HepG2 (cell line): ENCODE data around the gene SH3YL1. TPM values are rescaled to one million over a fixed set of nuclear protein-coding genes. Genes with fewer than 3 reads are reported as not detected.

Experiments used
- ATM ChIP-seq: fragments of 450-650 bp; IDR thresholded peaks from 2 replicates; pipeline ENCODE4 v1.7.1; 2017; ENCODE audit warnings: mild to moderate bottlenecking, borderline replicate concordance
- BCLAF1 ChIP-seq: fragments of 450-650 bp; IDR thresholded peaks from 2 replicates; pipeline ENCODE4 v1.6.1; 2017; ENCODE audit warnings: mild to moderate bottlenecking
- DZIP1 ChIP-seq: sonication (generic); formaldehyde crosslinking; IDR thresholded peaks from 2 replicates; pipeline ENCODE4 v1.5.0; 2020; ENCODE audit warnings: mild to moderate bottlenecking, missing genetic modification reagents
- EEA1 ChIP-seq: sonication (generic); formaldehyde crosslinking; IDR thresholded peaks from 2 replicates; pipeline ENCODE4 v1.5.1; 2020; ENCODE audit warnings: mild to moderate bottlenecking, missing genetic modification reagents, borderline replicate concordance
- JUNB ChIP-seq: sonication (generic); formaldehyde crosslinking; IDR thresholded peaks from 2 replicates; pipeline ENCODE4 v1.8.0; 2022; ENCODE audit warnings: missing genetic modification reagents, mild to moderate bottlenecking, borderline replicate concordance
- LCORL ChIP-seq, 2 experiments: fragments of 450-650 bp in 1 of 2; sonication (generic) in 1 of 2; formaldehyde crosslinking in 1 of 2; IDR thresholded peaks; 2 replicates each; pipeline versions ENCODE4 v1.5.0 to v1.6.1; 2017 to 2020; ENCODE audit warnings: antibody characterized with exemption in 1 of 2, missing genetic modification reagents in 1 of 2
- MAFG ChIP-seq: sonication (generic); formaldehyde crosslinking; IDR thresholded peaks from 2 replicates; pipeline ENCODE4 v1.5.1; 2020; ENCODE audit warnings: mild to moderate bottlenecking, missing genetic modification reagents
- SIN3B ChIP-seq: fragments of 150-350 bp; IDR thresholded peaks from 2 replicates; pipeline ENCODE4 v1.6.1; 2014; ENCODE audit warnings: low read length
- ZBTB37 ChIP-seq: sonication (generic); formaldehyde crosslinking; IDR thresholded peaks from 2 replicates; pipeline ENCODE4 v1.4.0; 2020; ENCODE audit warnings: mild to moderate bottlenecking, missing genetic modification reagents
- ZBTB7A ChIP-seq: sonication (generic); formaldehyde crosslinking; IDR thresholded peaks from 2 replicates; pipeline ENCODE4 v1.8.0; 2022; ENCODE audit warnings: mild to moderate bottlenecking, missing genetic modification reagents
- ZIK1 ChIP-seq: sonication (generic); formaldehyde crosslinking; IDR thresholded peaks from 2 replicates; pipeline ENCODE4 v1.5.0; 2020; ENCODE audit warnings: mild to moderate bottlenecking, low read depth, missing genetic modification reagents, borderline replicate concordance
- ZNF10 ChIP-seq: sonication (generic); formaldehyde crosslinking; IDR thresholded peaks from 2 replicates; pipeline ENCODE4 v1.4.0; 2020; ENCODE audit warnings: mild to moderate bottlenecking, low read depth, missing genetic modification reagents, borderline replicate concordance
- ZNF121 ChIP-seq: sonication (generic); formaldehyde crosslinking; IDR thresholded peaks from 2 replicates; pipeline ENCODE4 v1.5.0; 2020; ENCODE audit warnings: mild to moderate bottlenecking, missing genetic modification reagents
- ZNF24 ChIP-seq: fragments of 450-650 bp; IDR thresholded peaks from 2 replicates; pipeline ENCODE4 v1.6.1; 2017; ENCODE audit warnings: antibody characterized with exemption, mild to moderate bottlenecking
- ZNF558 ChIP-seq: sonication (generic); formaldehyde crosslinking; IDR thresholded peaks from 2 replicates; pipeline ENCODE4 v1.9.0; 2022; ENCODE audit warnings: mild to moderate bottlenecking, missing genetic modification reagents, borderline replicate concordance
- ZNF562 ChIP-seq: sonication (generic); formaldehyde crosslinking; IDR thresholded peaks from 2 replicates; pipeline ENCODE4 v1.8.0; 2022; ENCODE audit warnings: missing genetic modification reagents, borderline replicate concordance
- ZNF570 ChIP-seq: sonication (generic); formaldehyde crosslinking; IDR thresholded peaks from 2 replicates; pipeline ENCODE4 v1.4.0; 2020; ENCODE audit warnings: mild to moderate bottlenecking, missing genetic modification reagents, borderline replicate concordance
- ZNF639 ChIP-seq: conservative IDR thresholded peaks from 2 replicates; pipeline ENCODE4 v1.6.1; 2018; ENCODE audit warnings: missing genetic modification reagents
- ZNF749 ChIP-seq: sonication (generic); formaldehyde crosslinking; IDR thresholded peaks from 2 replicates; pipeline ENCODE4 v1.8.0; 2022; ENCODE audit warnings: mild to moderate bottlenecking, missing genetic modification reagents, moderate library complexity, borderline replicate concordance
- ZNF839 ChIP-seq: sonication (generic); formaldehyde crosslinking; IDR thresholded peaks from 2 replicates; pipeline ENCODE4 v1.4.0; 2020; ENCODE audit warnings: missing genetic modification reagents, mild to moderate bottlenecking, borderline replicate concordance
- polyA plus RNA-seq, 8 experiments: library from polyadenylated mRNA; depleted of rRNA in 3 of 8; stranded (reverse) in 7 of 8; unstranded in 1 of 8; fragments of >200 nt; fragmentation: Illumina TruSeq in 4 of 8; extraction: Trizol in 4 of 8; gene quantifications; 2 replicates each; pipeline versions ENCODE4 v1.2.1 to v1.2.3, GENCODE V29; 2011 to 2016; ENCODE audit warnings: low read depth in 4 of 8, missing spikeins in 1 of 8, mixed read lengths in 1 of 8; ENCODE audit not compliant: insufficient read depth in 1 of 8
- total RNA-seq, 5 experiments: library from RNA; depleted of rRNA; stranded (reverse); fragments of >200 nt; fragmentation: Illumina TruSeq; extraction: Trizol; gene quantifications; 2 replicates each; pipeline ENCODE4 v1.2.3, GENCODE V29; 2016; ENCODE audit warnings: low read depth in 1 of 5

Gene SH3YL1
- total and polyA plus RNA-seq, 2 of the 13 experiments (the other 11 are each of a cell fraction or from before 2014, with no cell fraction given) = 13.0 to 48.2 TPM

GRCh38 chr2:175880-176820, 87.7 kb downstream of the SH3YL1 start (continued):
- 0 out of 2 replicates have a peak, but pooled peaks have one; percentile 38 for TF ChIP-seq ZNF749
- TF ChIP-seq LCORL (IDR thresholded peaks at IDR 0.05) = no peak; the same call in 1 of the 2 replicates
- peak; percentile 81 for TF ChIP-seq LCORL (CRISPR knock-in tag; IDR thresholded peaks at IDR 0.05)
- TF ChIP-seq ZNF639 (CRISPR knock-in tag) = no peak
- TF ChIP-seq JUNB (CRISPR knock-in tag) = peak; percentile 97
- peak; percentile 95; the same call in 1 of the 2 replicates for TF ChIP-seq ATM
- TF ChIP-seq ZNF570 (CRISPR knock-in tag) = no peak
- no peak for TF ChIP-seq ZNF562
- peak; percentile 74; the same call in 1 of the 2 replicates for TF ChIP-seq ZBTB7A (CRISPR knock-in tag)
- no peak for TF ChIP-seq DZIP1 (CRISPR knock-in tag)
- no peak for TF ChIP-seq BCLAF1
- TF ChIP-seq ZNF121 (CRISPR knock-in tag) = no peak
- no peak for TF ChIP-seq ZBTB37 (CRISPR knock-in tag)
- no peak for TF ChIP-seq ZNF10
- TF ChIP-seq ZNF839 (CRISPR knock-in tag) = no peak
- no peak for TF ChIP-seq ZNF558 (CRISPR knock-in tag)
- TF ChIP-seq ZIK1 (CRISPR knock-in tag) = no peak
- no peak for TF ChIP-seq SIN3B
- TF ChIP-seq EEA1 (CRISPR knock-in tag) = no peak
- TF ChIP-seq ZNF24 = no peak
- no peak; the same call in 1 of the 2 replicates for TF ChIP-seq MAFG (CRISPR knock-in tag)
